HEK293 (cell line): ENCODE data around the gene CYB5D1.

Experiments
- ATF2 ChIP-seq: fragments of 450-650 bp; formaldehyde crosslinking; IDR thresholded peaks from 2 replicates; pipeline ENCODE4 v1.5.1; 2016; ENCODE audit warnings: missing biosample characterization, missing genetic modification characterization, low read depth
- EGR2 ChIP-seq: fragments of 450-650 bp; formaldehyde crosslinking; IDR thresholded peaks from 2 replicates; pipeline ENCODE4 v1.5.1; 2016; ENCODE audit warnings: low read depth, missing biosample characterization, missing genetic modification characterization
- GLIS1 ChIP-seq: fragments of 450-650 bp; formaldehyde crosslinking; IDR thresholded peaks from 2 replicates; pipeline ENCODE4 v1.5.1; 2016; ENCODE audit warnings: missing biosample characterization, missing genetic modification characterization
- HOXD13 ChIP-seq: sonication (generic); formaldehyde crosslinking; IDR thresholded peaks from 2 replicates; pipeline ENCODE4 v1.8.0; 2022; ENCODE audit warnings: missing genetic modification reagents, borderline replicate concordance
- OSR2 ChIP-seq: fragments of 450-650 bp; formaldehyde crosslinking; IDR thresholded peaks from 2 replicates; pipeline ENCODE4 v1.5.1; 2016; ENCODE audit warnings: missing biosample characterization, missing genetic modification characterization
- SCRT1 ChIP-seq: fragments of 450-650 bp; formaldehyde crosslinking; IDR thresholded peaks from 2 replicates; pipeline ENCODE4 v1.5.1; 2016; ENCODE audit warnings: missing biosample characterization, missing genetic modification characterization, borderline replicate concordance
- SP2 ChIP-seq: fragments of 450-650 bp; formaldehyde crosslinking; IDR thresholded peaks from 2 replicates; pipeline ENCODE4 v1.5.1; 2016; ENCODE audit warnings: missing biosample characterization, missing genetic modification characterization
- SP3 ChIP-seq: fragments of 450-650 bp; formaldehyde crosslinking; IDR thresholded peaks from 2 replicates; pipeline ENCODE4 v1.5.1; 2016; ENCODE audit warnings: missing biosample characterization, missing genetic modification characterization
- TRIM28 ChIP-seq: IDR thresholded peaks from 2 replicates; pipeline ENCODE4 v1.6.1; 2011; ENCODE audit warnings: low read length, control low read depth, borderline replicate concordance
- ZBTB20 ChIP-seq: fragments of 450-650 bp; formaldehyde crosslinking; IDR thresholded peaks from 2 replicates; pipeline ENCODE4 v1.5.1; 2016; ENCODE audit warnings: missing biosample characterization, missing genetic modification characterization
- ZBTB48 ChIP-seq: fragments of 450-650 bp; formaldehyde crosslinking; IDR thresholded peaks from 2 replicates; pipeline ENCODE4 v1.5.1; 2016; ENCODE audit warnings: missing biosample characterization, missing genetic modification characterization
- ZFP37 ChIP-seq: fragments of 450-650 bp; formaldehyde crosslinking; IDR thresholded peaks from 2 replicates; pipeline ENCODE4 v1.5.1; 2016; ENCODE audit warnings: missing biosample characterization, missing genetic modification characterization
- ZNF140 ChIP-seq: fragments of 450-650 bp; formaldehyde crosslinking; IDR thresholded peaks from 2 replicates; pipeline ENCODE4 v1.5.1; 2016; ENCODE audit warnings: missing biosample characterization, missing genetic modification characterization
- ZNF146 ChIP-seq: fragments of 450-650 bp; formaldehyde crosslinking; IDR thresholded peaks from 2 replicates; pipeline ENCODE4 v1.5.1; 2016; ENCODE audit warnings: missing biosample characterization, missing genetic modification characterization
- ZNF19 ChIP-seq: fragments of 450-650 bp; formaldehyde crosslinking; IDR thresholded peaks from 2 replicates; pipeline ENCODE4; 2016; ENCODE audit warnings: missing biosample characterization, missing genetic modification characterization, low read depth
- ZNF24 ChIP-seq: fragments of 450-650 bp; formaldehyde crosslinking; IDR thresholded peaks from 2 replicates; pipeline ENCODE4 v1.5.1; 2016; ENCODE audit warnings: missing biosample characterization, missing genetic modification characterization
- ZNF280D ChIP-seq: fragments of 450-650 bp; formaldehyde crosslinking; IDR thresholded peaks from 2 replicates; pipeline ENCODE4 v1.5.1; 2016; ENCODE audit warnings: missing biosample characterization, missing genetic modification characterization
- ZNF335 ChIP-seq: fragments of 450-650 bp; formaldehyde crosslinking; conservative IDR thresholded peaks from 2 replicates; pipeline ENCODE4 v1.5.1; 2016; ENCODE audit warnings: missing biosample characterization, missing genetic modification characterization
- ZNF362 ChIP-seq: fragments of 450-650 bp; formaldehyde crosslinking; IDR thresholded peaks from 2 replicates; pipeline ENCODE4 v1.5.1; 2016; ENCODE audit warnings: missing biosample characterization, missing genetic modification characterization
- ZNF37A ChIP-seq: fragments of 450-650 bp; IDR thresholded peaks from 2 replicates; pipeline ENCODE4 v1.5.1; 2018; ENCODE audit warnings: missing biosample characterization, missing genetic modification characterization
- ZNF391 ChIP-seq: fragments of 450-650 bp; formaldehyde crosslinking; IDR thresholded peaks from 2 replicates; pipeline ENCODE4 v1.5.1; 2016; ENCODE audit warnings: low read depth, missing biosample characterization, missing genetic modification characterization, borderline replicate concordance
- ZNF398 ChIP-seq: fragments of 450-650 bp; formaldehyde crosslinking; IDR thresholded peaks from 2 replicates; pipeline ENCODE4 v1.5.1; 2017; ENCODE audit warnings: missing biosample characterization, missing genetic modification characterization
- ZNF488 ChIP-seq: fragments of 450-650 bp; formaldehyde crosslinking; IDR thresholded peaks from 2 replicates; pipeline ENCODE4 v1.5.1; 2016; ENCODE audit warnings: missing biosample characterization, missing genetic modification characterization
- ZNF510 ChIP-seq: fragments of 450-650 bp; formaldehyde crosslinking; IDR thresholded peaks from 2 replicates; pipeline ENCODE4 v1.5.1; 2018; ENCODE audit warnings: mild to moderate bottlenecking, missing genetic modification characterization, missing biosample characterization; ENCODE audit not compliant: insufficient replicate concordance
- ZNF521 ChIP-seq: fragments of 450-650 bp; formaldehyde crosslinking; IDR thresholded peaks from 2 replicates; pipeline ENCODE4 v1.5.1; 2017; ENCODE audit warnings: missing biosample characterization, mild to moderate bottlenecking, missing genetic modification characterization
- ZNF560 ChIP-seq: fragments of 450-650 bp; formaldehyde crosslinking; IDR thresholded peaks from 2 replicates; pipeline ENCODE4 v1.5.1; 2017; ENCODE audit warnings: missing biosample characterization, missing genetic modification characterization, borderline replicate concordance
- ZNF580 ChIP-seq: fragments of 450-650 bp; formaldehyde crosslinking; IDR thresholded peaks from 2 replicates; pipeline ENCODE4 v1.5.1; 2016; ENCODE audit warnings: missing biosample characterization, missing genetic modification characterization
- ZNF610 ChIP-seq: fragments of 450-650 bp; formaldehyde crosslinking; IDR thresholded peaks from 2 replicates; pipeline ENCODE4 v1.5.1; 2016; ENCODE audit warnings: missing biosample characterization, missing genetic modification characterization, borderline replicate concordance
- ZNF626 ChIP-seq: fragments of 450-650 bp; sonication (Bioruptor Pico); formaldehyde crosslinking; IDR thresholded peaks from 2 replicates; pipeline ENCODE4 v1.5.1; 2018; ENCODE audit warnings: missing biosample characterization, missing genetic modification characterization, inconsistent platforms
- ZNF658 ChIP-seq: fragments of 450-650 bp; formaldehyde crosslinking; IDR thresholded peaks from 2 replicates; pipeline ENCODE4; 2016; ENCODE audit warnings: missing biosample characterization, missing genetic modification characterization
- ZNF76 ChIP-seq: fragments of 450-650 bp; formaldehyde crosslinking; IDR thresholded peaks from 2 replicates; pipeline ENCODE4; 2016; ENCODE audit warnings: low read depth, missing biosample characterization, missing genetic modification characterization, borderline replicate concordance

The CYB5D1 gene

GRCh38 chr17:7844292-7845154, 13.3 kb upstream of the CYB5D1 start (continued):
- no peak for TF ChIP-seq ZNF146 (tag by site-specific recombination)
- no peak for TF ChIP-seq ZNF560 (tag by site-specific recombination)
- TF ChIP-seq ZNF488: no peak
- no peak; the same call in 1 of the 2 replicates for TF ChIP-seq OSR2
- TF ChIP-seq SP3 (tag by site-specific recombination): peak; percentile 23
- no peak for TF ChIP-seq ZNF626 (tag by site-specific recombination)
- no peak for TF ChIP-seq HOXD13 (CRISPR knock-in tag)
- 0 out of 2 replicates have a peak, but pooled peaks have one; percentile 27 for TF ChIP-seq ZFP37
- peak; percentile 12; the same call in 1 of the 2 replicates for TF ChIP-seq ZNF76 (tag by site-specific recombination)
- TF ChIP-seq ZNF580 (tag by site-specific recombination): no peak
- no peak for TF ChIP-seq ZNF24 (tag by site-specific recombination)
- TF ChIP-seq ZBTB48 (tag by site-specific recombination): 0 out of 2 replicates have a peak, but pooled peaks have one; percentile 23
- no peak for TF ChIP-seq ZNF280D (tag by site-specific recombination)
- TF ChIP-seq ZNF391 (tag by site-specific recombination): peak; percentile 46; the same call in 1 of the 2 replicates
- TF ChIP-seq ZNF19 (tag by site-specific recombination): no peak
- peak; percentile 93 for TF ChIP-seq SP2 (tag by site-specific recombination)
- TF ChIP-seq ZNF362 (tag by site-specific recombination): no peak
- no peak for TF ChIP-seq ZNF398 (tag by site-specific recombination)
- no peak for TF ChIP-seq ZNF521 (tag by site-specific recombination)
- no peak for TF ChIP-seq TRIM28
- no peak for TF ChIP-seq ZNF140 (tag by site-specific recombination)
- no peak for TF ChIP-seq ZNF37A (tag by site-specific recombination)
- TF ChIP-seq ZNF658 (tag by site-specific recombination): no peak
- no peak for TF ChIP-seq SCRT1 (tag by site-specific recombination)
- TF ChIP-seq GLIS1 (tag by site-specific recombination): peak; percentile 55; the same call in 1 of the 2 replicates
- 0 out of 2 replicates have a peak, but pooled peaks have one; percentile 23 for TF ChIP-seq ZNF610 (tag by site-specific recombination)
- no peak for TF ChIP-seq ZNF510 (tag by site-specific recombination)
- no peak for TF ChIP-seq ZBTB20 (tag by site-specific recombination)
- TF ChIP-seq ATF2 (tag by site-specific recombination): no peak
- no peak for TF ChIP-seq EGR2
- peak; percentile 71 for TF ChIP-seq ZNF335
